Tibial artery (tissue), 4 donors: ENCODE results near the gene STAT5B.

Experiments
- DNase-seq, 2 donors: peaks; one replicate each; pipeline ENCODE4 v3.0.0-alpha.2; 2019
- H3K27ac ChIP-seq, 2 donors: fragments of 200-600 bp; sonication (generic) in 1 of 2; 1 replicate in 1 of 2; 2 replicates in 1 of 2; pipeline ENCODE4 v1.5.1; 2018 to 2019; ENCODE audit warnings: mild to moderate bottlenecking in 1 of 2
- H3K27me3 ChIP-seq, 2 donors: fragments of 200-600 bp; sonication (generic) in 1 of 2; one replicate each; pipeline versions ENCODE4 v1.5.1 to v1.6.0; 2016 to 2019
- H3K36me3 ChIP-seq, 3 donors: fragments of 200-600 bp; sonication (generic) in 2 of 3; one replicate each; pipeline ENCODE4 v1.5.1; 2016 to 2019; ENCODE audit warnings: mild to moderate bottlenecking in 2 of 3
- H3K4me1 ChIP-seq, 4 donors: fragments of 200-600 bp; sonication (generic) in 2 of 4; 1 replicate in 3 of 4; 2 replicates in 1 of 4; pipeline ENCODE4 v1.5.1; 2016 to 2019
- H3K4me3 ChIP-seq, 2 donors: fragments of 200-600 bp; sonication (generic) in 1 of 2; 1 replicate in 1 of 2; 2 replicates in 1 of 2; pipeline ENCODE4 v1.5.1; 2018 to 2019; ENCODE audit warnings: mild to moderate bottlenecking in 2 of 2
- H3K9me3 ChIP-seq, 3 donors: fragments of 200-600 bp; sonication (generic) in 1 of 3; one replicate each; pipeline ENCODE4 v1.5.1; 2016 to 2019
- intact Hi-C: fragments of 100-400 bp; cut with DNase I; formaldehyde crosslinking; loops from one replicate; pipeline ENCODE4 v1.15.0; 2023; ENCODE audit warnings: low total_unique reads
- TF ChIP-seq, protein P1 (sequence below), 2 experiments: fragments of 200-600 bp in 1 of 2; fragments of 450-650 bp in 1 of 2; IDR thresholded peaks; one replicate each; pipeline ENCODE4 v1.5.1; 2017 to 2019; ENCODE audit warnings: antibody characterized with exemption in 2 of 2, mild to moderate bottlenecking in 1 of 2, moderate library complexity in 1 of 2

STAT5B gene

DNA sequence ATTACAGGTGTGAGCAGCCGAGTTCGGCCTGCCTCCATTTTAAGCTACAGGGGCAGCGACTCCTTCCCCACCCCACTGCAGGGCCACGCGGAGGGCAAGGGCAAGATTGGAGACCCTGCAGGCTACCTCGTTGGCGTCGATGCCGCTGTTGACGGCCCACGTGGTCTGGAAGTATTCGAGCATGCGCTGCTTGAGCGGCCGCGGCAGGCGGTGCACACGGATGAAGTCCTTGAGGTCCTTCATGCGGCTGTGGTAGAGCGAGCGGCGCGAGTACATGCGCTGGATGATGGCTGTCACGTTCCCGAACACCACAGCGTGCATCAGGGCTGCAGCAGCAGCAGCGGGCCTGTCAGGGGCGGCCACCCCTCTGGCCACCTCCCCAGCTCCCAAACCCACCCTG, 106.8 kb downstream of the STAT5B start:
- H3K9me3 ChIP-seq, result no peaks in the 10 kb centered on the region
- no peak overlapping the region for H3K4me3 ChIP-seq
- H3K4me1 ChIP-seq, result no peaks in the 10 kb centered on the region
- no peaks in the 10 kb centered on the region for H3K36me3 ChIP-seq
- TF ChIP-seq, protein P1, sequence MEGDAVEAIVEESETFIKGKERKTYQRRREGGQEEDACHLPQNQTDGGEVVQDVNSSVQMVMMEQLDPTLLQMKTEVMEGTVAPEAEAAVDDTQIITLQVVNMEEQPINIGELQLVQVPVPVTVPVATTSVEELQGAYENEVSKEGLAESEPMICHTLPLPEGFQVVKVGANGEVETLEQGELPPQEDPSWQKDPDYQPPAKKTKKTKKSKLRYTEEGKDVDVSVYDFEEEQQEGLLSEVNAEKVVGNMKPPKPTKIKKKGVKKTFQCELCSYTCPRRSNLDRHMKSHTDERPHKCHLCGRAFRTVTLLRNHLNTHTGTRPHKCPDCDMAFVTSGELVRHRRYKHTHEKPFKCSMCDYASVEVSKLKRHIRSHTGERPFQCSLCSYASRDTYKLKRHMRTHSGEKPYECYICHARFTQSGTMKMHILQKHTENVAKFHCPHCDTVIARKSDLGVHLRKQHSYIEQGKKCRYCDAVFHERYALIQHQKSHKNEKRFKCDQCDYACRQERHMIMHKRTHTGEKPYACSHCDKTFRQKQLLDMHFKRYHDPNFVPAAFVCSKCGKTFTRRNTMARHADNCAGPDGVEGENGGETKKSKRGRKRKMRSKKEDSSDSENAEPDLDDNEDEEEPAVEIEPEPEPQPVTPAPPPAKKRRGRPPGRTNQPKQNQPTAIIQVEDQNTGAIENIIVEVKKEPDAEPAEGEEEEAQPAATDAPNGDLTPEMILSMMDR (IDR thresholded peaks at IDR 0.05), result no peak
- intact Hi-C loops, result no loop called here
- no peak for DNase-seq
- H3K27me3 ChIP-seq, result peaks cover 0 to 19% of the 10 kb centered on the region in 2 donors
- no peak overlapping the region for H3K27ac ChIP-seq

DNA sequence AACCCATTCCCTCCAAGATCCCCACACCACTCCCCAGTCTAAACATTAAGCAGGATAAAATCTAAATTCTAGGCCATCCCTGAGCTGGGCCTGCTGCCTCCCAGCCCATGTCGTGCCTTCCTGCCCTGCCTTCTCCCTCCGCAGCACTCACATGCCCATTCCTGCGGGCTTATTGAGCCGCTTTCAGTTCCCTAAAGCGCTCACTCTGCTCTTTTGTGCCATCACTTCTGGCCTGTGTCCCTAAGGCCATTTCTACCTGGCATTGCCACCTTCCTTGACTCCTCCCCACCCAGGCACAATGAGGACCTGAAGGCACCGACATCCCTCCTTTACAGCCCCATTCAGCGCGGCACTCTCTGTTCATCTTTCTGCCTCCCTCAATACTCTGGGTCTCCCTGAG, 108.4 kb downstream of the STAT5B start:
- Histone ChIP-seq H3K36me3 (no peaks in the 10 kb centered on the region), H3K9me3 (no peaks in the 10 kb centered on the region), H3K27ac (no peak overlapping the region)

DNA sequence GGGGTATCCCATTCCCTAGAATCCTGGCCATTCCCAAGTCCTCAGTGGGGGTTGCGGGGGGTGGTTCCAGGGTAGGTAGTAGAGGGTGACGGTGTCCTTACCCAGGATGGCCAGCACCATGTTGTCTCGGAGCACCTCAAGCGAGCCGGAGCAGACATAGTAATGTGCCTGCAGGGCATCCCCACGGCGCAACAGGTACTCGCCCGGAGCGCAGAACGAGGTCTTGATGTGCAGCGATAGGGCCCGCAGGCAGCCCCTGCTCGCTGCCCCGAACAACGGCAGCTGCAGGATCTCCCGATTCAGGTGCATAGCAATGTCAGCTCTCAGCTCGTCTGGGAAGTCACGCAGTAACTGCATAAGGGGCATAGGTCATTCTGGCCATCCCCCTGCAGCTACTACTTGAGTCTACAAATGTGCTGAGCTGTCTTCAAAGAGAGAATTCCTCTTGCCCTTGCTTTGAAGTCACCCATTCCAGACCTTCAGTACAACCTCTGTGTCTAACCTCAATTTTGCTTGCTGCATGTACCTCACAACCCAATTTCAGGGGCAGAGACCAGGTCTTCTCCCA, 109.9 kb downstream of the STAT5B start:
- no peak overlapping the region for H3K27ac ChIP-seq
- DNase-seq, result no peak
- TF ChIP-seq, protein P1 (IDR thresholded peaks at IDR 0.05), result no peak
- no peaks in the 10 kb centered on the region for H3K36me3 ChIP-seq
- H3K9me3 ChIP-seq, result no peaks in the 10 kb centered on the region
- intact Hi-C loops, result no loop called here
- no peak overlapping the region for H3K4me3 ChIP-seq
- H3K4me1 ChIP-seq, result no peaks in the 10 kb centered on the region
- peaks cover 0 to 15% of the 10 kb centered on the region in 2 donors for H3K27me3 ChIP-seq

More for the DNA sequence above, 108.4 kb downstream of the STAT5B start:
- intact Hi-C loops, result no loop called here
- H3K27me3 ChIP-seq, result peaks cover 0 to 15% of the 10 kb centered on the region in 2 donors
- H3K4me1 ChIP-seq, result no peaks in the 10 kb centered on the region
- H3K4me3 ChIP-seq, result no peak overlapping the region
- no peak for DNase-seq
- TF ChIP-seq, protein P1 (IDR thresholded peaks at IDR 0.05), result no peak

DNA sequence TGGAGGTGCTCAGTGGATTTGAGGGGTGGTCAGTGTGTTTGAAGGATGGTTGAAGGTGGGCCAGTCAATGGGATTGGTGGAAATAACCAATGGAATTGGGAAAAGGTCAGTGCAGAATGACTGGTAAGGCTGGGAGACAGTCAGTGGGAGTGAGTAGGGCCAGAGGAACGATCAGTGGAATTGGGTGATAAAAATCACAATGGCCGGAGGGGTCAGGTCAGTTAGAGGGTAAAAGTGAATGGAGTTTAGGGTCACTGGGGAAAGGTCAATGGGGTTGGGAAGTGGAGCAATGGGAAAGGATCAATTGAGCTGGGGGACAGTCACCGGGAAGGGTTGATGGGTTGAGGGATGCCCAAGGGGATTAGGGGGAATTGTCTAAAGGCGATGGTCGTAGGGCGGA, 110.4 kb downstream of the STAT5B start:
- DNase-seq, result no peak
- H3K4me1 ChIP-seq, result no peaks in the 10 kb centered on the region
- H3K27me3 ChIP-seq, result peaks cover 0 to 15% of the 10 kb centered on the region in 2 donors
- H3K9me3 ChIP-seq, result no peaks in the 10 kb centered on the region
- H3K36me3 ChIP-seq, result no peaks in the 10 kb centered on the region
- no peak overlapping the region for H3K4me3 ChIP-seq
- intact Hi-C loops, result no loop called here
- TF ChIP-seq, protein P1 (IDR thresholded peaks at IDR 0.05), result no peak
- no peak overlapping the region for H3K27ac ChIP-seq

DNA sequence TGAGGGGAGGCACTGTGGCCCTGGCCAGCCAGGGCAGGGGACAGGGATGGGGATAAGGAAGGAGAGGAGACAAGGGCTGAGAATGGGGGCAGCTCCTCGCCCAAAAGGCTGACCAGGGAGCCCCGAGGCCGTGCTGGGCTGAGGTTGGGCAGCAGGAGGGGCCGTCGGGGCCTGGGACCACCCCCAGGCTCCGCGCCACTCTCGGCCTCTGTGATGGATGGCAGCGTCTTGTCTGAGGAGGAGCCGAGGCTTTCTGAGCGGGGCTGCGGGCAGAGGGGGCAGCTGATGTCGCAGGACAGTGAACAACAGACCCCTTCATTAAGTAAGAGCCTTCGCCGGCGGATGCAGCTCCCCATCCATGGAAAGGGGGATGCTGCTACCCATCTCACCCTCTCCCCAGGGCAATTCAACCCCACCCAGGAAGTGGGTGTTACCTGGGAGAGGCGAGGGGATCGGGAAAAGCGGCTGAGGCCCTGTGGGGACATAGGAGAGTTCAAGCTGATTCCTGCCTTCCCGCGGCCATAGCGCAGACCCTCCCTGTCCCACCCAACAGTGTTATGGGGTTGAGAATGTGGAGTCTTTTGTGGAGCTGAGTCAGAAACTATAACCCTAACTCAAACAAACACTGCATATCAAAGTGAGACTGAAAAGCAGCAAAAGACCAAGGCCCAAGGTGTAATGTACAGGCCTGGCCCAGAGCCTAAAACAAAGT, 112.3 kb downstream of the STAT5B start:
- intact Hi-C loops, result no loop called here
- no peak overlapping the region for H3K27ac ChIP-seq
- H3K9me3 ChIP-seq, result no peaks in the 10 kb centered on the region
- TF ChIP-seq, protein P1 (IDR thresholded peaks at IDR 0.05), result no peak
- no peaks in the 10 kb centered on the region for H3K27me3 ChIP-seq
- no peaks in the 10 kb centered on the region for H3K4me1 ChIP-seq
- DNase-seq, result no peak
- no peaks in the 10 kb centered on the region for H3K36me3 ChIP-seq
- no peak overlapping the region for H3K4me3 ChIP-seq
